Amniotic stem cell (primary cell): ENCODE data around the gene KCNIP1.

ENCODE experiments used
- DNase-seq: peaks from one replicate; lab custom pipeline; 2025; lab: John Stamatoyannopoulos, UW

Gene KCNIP1

DNA sequence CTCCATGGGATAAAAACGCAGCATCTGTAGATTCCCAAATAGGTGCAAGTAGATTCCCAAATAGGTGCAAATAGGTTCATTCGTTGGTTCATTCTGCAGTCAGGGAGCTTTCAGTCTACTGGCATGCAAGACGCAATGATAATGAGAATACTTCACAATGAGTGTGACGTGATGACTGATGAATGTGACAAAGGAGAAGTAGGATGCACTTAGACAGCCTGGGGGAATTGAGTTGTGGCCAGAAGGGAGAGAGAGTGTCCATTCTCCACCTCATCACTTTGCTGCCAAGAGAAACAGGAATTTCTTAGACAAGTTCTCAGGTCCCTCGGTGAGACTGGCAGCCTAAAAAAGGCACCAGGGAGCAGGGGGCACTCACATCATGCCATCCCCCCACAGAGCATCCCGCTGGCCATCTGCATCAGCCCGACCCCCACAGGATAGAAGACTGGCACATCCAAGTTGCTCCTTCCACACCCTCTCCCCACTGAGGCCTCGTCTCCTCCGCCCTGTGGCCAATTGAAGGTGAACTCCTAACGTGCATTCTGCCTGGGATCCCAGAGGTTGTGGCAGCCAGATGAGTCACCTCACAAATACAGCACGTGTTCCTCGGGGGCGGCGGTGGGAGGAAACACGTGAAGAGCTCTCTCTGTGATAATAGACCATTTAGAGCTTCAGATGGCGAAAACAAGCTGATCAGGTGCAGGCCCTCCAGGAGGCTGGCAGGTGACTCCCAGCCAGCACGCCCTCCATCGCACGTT, 19.9 kb upstream of the KCNIP1 start:
- no peak for DNase-seq

DNA sequence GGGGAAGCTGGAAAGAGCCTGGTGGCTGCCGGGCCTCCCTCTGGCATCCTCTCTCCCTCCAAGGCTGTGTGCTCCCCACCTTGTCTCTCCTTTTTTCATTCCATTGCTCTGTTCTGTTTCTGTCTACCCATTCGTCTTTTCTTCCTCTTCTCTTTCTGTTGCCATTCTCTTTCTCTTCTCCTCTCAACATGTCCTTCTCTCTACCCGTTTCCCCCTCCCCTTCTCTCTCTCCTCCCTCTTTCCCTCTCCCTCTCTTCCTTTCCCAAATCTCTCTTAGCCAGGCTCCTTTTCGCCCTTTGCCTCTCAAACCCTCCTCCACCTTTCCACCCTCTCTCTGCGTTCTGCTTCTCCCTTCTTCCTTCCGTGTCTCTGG, 19.4 kb upstream of the KCNIP1 start:
- DNase-seq: no peak

DNA sequence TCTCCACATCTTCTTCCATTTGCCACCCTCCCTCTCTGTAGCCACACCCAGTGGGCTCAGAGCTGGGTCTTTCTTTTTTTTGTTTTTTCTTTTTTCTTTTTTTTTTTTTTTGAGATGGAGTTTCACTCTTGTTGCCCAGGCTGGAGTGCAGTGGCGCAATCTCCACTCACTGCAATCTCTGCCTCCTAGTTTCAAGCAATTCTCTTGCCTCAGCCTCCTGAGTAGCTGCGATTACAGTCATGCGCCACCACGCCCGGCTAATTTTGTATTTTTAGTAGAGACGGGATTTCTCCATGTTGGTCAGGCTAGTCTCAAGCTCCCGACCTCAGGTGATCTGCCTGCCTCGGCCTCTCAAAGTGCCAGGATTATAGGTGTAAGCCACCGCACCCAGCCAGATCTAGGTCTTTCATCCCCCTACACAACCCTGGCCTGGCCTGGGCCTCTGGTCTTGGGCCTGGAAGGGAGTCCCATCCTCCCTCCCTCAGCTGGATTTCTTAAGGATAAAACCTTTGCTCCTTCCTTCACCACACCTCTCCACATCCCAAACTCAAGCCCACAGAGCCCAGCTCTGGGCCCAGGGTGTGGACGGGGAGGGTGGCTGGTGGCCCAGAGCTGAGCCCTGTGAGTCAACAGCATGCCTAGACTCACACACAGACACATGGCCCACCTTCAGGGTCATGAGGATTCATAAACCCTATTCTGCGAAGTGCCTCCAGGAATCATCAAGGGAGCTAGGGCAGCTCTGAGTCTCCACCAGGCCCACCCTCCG, 18.8 kb upstream of the KCNIP1 start:
- no peak for DNase-seq

DNA sequence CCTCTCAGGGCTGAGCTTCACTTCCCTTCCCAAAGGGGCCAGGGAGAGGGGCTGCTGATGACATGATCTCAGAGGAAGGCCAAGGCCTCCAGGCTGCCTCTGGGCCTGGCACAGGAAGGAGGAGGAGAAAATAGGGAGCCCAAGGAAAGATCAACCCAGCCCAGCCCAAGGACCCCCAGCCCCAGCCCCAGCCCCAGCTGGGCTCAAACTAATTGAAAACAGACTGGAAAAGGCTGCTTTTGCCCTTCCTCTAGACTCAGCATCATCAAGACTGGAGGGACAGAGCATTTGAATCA, 18.3 kb upstream of the KCNIP1 start:
- no peak for DNase-seq

DNA sequence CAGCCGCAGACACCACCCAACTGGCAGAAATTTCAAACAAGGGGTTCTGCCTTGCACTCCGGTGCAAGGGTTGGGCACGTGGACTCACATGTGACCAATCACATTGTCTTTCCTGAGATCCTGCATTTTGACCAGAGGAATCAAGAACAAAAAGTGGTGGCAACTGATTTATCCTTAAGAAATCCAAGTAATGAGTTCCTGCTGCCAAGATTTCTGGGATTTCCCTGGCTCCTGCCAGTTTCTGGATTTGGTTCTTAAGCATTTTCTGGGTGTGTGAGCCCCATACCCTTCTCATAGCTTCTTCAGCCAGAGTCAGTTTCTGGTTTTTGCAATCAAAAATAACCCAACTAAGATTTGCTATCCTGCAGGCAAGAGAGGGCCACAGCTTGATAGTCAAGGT, 17.4 kb upstream of the KCNIP1 start:
- DNase-seq: no peak

DNA sequence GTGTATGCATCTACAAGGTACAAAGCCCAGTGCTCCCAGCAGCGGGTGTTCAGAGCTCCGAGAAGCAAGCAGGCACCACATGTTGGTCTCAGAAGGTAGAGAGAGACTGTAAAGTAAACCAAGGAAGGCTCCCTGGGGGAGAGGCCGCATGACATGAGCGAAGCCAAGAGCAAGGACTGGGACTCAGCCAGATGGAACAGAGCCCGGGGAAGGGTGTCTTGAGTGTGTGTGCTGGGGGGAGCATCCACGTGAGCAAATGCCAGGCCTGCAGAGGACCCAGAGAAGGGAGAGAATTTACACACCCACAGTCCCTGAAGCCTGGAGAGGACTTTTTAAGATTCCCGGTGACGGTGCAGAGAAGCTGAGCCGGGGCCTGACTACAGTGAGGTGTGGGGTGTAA, 15.2 kb upstream of the KCNIP1 start:
- no peak for DNase-seq

DNA sequence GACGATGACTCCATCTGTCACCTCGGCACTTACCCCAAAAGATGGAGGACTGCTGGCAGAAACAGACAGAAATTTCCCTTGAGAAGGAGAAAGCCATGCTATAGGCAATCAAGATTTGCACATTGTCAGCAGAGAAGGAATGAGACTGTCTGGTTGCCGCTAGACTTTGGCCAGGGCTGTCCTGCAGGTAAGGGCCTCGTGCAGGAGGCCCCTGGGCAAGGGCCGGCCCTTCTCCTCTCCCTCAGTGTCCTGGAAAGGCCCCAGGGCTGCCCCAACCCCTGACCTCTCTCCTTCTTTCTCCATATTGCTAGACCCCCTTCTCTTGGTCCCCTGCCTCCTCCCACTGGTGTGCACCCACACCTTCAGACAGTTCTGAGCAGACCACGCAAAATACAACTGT, 14.6 kb upstream of the KCNIP1 start:
- DNase-seq: no peak

DNA sequence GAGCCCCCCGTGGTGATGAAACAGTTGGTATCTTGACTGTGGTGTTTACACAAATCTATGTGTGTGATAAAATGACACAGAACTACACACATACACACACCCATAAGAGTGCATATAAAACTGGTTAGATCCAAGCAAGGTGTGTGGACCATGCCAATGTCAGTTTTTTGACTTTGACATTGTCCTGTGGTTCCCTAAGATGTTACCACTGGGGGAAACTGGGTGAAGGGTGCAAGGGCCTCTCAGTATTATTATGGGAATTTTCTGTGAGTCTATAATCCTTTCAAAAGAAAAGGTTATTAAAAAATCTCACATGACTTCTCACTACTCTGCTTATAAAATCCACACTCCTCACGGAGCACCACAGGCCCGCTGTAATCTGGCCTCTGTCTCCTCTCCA, 13.4 kb upstream of the KCNIP1 start:
- DNase-seq: no peak

DNA sequence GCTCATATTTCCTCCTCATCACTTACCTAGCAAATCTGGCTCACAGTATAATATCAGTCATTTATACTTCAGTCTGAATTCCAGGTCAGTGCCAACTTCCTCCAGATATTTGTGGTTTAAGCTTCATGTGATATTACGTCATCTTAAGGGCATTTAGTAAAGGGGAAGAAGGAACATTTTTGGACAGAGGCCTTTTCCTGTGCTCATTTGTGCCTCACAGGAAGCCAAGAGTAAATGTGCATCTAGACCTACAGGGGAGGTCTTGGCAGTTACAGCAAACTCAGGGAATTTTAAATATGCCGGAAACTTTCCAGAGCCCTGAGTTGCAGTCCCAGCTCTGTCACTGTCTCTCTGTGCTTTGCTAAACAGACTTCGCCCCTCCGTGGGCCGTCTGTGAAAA, 12.3 kb upstream of the KCNIP1 start:
- peak; percentile 6 for DNase-seq

DNA sequence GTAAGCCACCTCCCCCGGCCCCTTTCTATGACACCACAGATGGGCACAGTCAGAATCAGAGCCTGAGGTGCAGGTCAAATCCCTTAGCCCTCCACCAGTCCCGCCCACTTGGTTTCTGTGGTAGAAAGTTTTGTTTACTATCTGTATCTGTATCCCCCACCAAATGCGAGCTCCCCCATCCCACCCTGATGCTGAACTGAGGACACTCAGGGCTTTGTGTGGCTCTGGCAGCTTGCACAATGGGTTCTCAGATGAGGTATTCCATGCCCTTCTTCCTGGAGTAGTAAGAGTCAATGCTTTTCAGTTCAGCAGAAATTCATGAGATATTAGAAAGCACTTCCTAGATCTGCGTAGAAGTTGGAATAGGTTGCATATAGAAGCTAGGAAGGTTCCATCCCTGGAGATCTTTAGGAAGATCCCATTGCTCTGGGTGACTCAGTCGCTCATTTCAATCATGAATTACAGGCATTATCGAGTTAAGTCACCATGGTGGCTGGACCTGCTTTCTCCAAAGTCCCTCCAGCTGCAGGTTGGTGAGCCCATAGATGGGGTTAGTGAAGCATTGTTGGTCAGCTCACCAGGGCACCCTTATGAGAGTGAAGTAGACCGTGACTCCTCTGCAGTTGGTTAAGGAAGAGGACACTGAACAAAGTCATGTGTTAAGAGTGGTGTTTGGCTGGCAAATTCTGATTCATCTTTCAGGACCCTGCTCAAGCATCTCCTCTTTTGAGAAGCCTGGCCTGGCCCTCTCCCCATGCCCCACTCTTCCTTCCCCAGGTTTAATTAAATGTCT, 10.6 kb upstream of the KCNIP1 start:
- DNase-seq: no peak

DNA sequence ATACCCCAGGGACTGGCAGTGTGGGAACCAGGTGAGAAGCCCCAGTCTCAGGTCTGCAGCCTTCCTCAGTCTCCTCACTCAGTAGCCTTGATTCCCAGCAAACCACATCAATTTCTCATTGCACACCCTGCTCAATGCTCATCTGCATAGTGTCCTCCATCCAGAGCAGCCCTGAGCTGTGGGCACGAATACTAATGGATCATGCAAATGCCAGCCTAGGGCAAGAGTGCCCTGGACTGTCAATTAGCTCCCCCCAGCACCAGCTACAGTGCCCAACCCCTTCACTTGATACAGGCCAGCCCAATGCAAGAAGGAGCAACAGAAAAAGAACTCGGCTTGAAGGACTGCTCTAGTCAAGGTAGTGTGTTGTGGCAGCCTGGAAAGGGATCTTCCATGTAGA, 9.8 kb upstream of the KCNIP1 start:
- no peak for DNase-seq

DNA sequence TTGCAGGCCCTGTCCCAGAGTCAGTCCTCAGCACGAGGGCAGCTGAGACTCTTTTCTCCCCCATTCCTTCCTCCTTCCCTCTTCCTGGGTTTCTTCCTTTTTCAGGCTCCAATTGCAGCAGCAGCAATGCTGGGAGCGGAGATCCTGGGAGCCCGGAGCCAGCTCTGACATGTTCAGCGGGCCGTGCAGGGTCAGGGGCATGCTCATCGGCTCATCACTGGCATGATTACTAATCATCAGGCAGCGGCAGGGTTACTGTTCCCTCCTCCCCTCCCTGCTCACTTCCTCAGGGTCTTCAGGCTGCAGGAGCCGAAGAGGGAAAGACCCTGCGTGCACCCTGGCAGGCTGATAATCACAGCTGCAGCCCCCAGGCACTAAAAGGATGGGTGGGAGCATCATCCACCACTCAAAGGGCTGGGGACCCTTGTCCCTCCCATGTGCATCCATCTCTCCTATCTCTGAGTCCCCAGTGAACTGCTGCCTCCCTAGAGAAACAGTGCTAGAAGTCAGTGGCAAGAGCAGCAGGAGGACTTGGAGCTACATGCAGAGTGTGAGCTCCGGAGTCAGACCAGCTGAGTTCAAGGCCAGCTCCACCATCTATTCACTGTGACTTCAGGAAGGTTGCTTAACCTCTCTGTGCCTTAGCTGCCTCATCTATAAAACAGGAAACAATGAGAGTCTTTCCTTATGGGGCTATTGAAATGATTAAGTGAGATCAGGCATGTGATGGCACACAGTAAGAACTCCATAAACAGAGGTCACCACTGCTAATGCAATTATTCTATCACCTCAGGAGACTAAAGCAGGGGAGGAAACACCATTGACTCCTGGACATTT, 7.8 kb upstream of the KCNIP1 start:
- DNase-seq: no peak

DNA sequence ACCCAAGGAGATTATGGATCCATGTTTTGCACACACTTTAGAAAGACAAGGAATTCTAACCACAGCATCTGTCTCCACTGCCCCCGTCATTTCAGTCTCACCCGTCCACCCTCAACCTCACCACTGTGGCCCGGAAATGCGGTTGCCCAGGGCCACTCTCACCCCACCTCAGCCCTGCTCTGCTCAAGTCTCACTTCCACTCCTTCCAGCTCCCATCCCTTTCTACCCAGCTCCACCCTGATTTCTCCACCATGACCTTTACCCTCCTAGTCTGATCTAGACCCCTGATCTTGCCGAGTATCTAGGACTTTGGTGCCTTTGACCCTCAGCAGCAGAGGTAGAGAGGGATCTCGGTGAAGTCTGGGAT, 7.2 kb upstream of the KCNIP1 start:
- no peak for DNase-seq

DNA sequence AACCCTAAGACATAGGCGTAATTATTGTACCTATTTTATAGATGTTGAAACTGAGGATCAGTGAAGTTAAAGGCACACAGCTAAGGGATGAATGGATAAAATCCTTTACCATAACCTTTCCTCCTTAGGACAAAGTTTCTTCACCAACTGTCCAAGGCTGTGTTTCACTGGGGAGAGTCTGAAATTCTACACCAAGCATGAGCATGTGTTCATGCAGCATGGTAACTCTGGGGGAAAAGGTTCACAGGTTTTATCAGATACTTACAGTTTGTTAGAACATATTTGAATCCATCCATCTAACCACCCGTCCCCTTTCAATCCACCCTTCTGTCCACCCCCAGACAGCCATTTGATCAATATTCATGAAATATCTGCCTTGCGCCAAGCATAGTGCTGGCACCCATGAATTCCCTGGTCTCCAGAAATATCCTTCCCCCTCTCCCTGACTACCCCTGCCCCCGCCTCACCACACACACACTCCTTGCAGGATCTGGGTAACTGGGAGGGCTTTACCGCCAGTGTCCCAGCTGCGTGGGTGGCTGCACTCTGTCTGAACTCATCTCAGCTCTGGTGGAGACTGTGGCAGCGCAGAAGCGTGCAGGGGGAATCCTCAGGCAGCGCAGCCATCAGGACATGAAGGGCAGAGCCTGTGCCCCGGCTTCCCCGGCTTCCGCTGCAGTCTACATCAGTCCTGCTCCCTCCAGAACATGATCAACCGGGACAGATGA, 6.3 kb upstream of the KCNIP1 start:
- no peak for DNase-seq

DNA sequence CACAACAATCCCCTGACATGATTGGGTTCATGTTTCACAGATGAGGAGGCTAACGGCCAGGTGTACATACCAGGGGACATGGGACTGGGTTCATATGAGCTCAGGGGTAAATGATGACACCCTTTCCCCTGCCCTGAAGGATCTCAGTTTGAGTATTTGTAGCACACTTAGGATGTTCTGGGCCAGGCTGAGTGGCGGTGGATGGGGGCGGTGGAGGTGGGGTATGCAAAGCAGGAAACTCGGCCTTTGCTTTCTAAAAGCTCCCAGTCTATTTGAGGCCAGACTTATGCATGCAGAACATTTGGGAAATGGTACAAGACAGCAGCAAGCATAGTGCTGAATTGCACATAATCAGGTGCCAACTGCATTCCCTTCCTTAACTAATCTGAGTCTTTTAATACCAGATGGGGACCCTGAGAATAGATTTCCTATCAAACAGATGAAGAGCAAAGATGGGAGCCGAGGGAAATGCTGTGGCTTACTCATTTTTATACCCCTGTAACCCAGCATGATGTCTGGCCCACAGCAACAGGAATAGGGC, 4.9 kb upstream of the KCNIP1 start:
- DNase-seq: no peak

DNA sequence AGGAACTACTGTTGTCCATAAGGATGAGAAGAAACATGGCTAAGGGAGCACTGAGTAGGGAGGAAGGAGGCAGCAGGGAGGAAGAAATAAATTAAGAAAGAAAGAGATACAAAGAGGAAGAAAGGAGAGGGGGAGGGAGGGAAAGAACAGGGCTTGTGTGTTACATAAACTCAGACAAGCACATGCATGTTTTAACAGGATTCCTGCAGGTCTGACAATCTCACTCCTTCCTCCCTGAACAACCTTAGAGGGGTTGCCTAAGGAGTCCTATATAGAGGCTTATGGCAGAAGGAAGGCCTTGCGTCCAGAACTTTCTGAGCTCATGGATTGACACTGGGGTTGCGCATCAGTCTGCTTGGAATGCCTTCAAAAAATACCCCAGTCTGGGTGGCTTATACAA, 4.2 kb upstream of the KCNIP1 start:
- DNase-seq: no peak

DNA sequence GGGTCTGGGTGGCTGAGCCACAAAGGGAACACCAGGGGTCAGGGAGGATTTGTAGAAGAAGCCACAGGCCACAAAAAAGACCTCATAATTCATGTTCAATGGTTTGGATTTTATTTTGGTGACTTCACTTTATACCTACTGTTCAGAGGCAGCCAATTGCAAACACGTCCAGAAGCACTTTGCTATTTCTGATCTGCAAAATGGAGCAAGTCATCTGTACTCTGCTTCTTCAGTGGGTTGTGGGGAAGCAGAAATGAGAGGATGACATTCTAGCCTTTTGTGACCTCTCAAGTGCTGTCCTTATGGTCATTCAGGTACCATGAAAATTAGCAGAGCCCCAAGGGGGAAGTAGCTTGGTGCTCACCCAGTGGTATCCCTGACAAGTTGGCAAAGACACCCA, 2.5 kb upstream of the KCNIP1 start:
- DNase-seq: no peak

DNA sequence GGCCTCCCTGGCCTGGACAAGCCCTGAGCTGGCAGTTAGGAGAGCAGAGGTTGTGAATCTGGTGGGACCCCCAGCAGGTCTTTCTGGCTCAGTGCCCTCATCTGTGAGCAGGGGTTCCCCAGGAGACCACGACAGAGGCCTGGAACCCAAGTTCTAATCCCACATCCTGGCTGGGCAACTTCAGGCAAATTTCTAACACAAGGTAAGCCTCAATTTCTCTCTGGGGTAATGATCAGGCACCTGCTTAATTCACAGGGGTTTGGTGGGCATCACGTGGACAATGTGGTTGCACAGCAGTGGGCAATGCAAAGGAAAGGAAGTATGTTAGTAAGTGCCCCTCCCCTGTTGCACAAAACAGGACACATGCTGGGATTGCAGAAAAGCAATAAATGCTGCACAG, 1.9 kb upstream of the KCNIP1 start:
- no peak for DNase-seq

DNA sequence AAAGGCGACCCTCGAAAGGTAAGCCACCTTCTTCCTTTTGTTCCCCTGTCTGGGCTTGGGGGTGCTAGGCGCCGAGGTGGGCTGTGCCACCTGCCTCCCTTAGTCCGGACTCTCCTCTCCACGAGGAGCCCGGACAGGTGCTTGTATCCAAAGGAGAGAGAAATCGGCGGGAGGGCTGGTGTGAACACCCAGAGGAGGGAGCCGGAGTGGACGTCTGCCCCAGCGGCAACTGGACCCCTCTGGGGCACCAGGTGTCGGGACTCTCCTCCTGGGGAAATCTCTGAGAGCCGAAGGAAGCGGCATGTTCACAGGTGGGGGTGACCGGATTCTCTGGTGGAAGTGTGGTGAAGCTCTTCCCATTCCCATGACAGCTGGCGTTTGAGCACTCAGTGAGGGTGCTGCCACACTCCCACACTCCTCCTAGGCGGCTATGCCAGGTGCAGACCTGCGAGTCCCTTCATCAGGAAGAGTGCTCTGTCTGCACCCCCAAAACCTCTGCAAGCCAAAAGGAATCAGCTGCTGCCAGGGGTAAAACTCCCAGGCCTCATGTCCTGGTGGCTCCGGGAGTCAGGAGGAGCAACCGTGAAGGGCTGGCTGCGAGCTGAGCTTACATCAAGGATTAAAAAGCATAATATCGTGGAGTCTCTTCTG, 921 bp downstream of the KCNIP1 start:
- no peak for DNase-seq

DNA sequence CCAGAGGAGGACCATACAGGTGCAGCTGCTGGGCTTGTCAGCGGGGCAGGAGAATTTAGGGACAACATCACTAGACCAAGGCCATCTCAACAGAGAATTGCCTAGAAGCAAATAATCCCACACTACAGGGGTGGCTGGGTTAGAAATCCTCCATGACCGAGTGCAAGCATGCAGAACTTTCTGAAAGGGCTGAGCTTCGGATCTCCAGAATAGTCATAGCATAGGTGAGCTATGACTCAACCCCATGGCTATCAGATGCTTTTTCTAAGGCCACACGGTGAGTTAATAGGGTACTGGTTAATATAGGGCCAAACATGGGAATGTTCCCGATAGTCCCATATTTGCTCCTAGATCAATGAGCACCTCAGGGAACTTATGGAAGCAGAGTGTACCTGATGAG, 4.2 kb downstream of the KCNIP1 start:
- no peak for DNase-seq
